Neuron (in vitro differentiated cells): ENCODE measurements around the gene INHBA.

Experiments used
- H2AFZ ChIP-seq: one replicate; pipeline ENCODE4 v1.6.1; 2013; ENCODE audit warnings: low read depth, mild to moderate bottlenecking, inconsistent platforms, low read length, moderate library complexity
- H3K27me3 ChIP-seq: one replicate; pipeline ENCODE4 v1.6.1; 2013; ENCODE audit warnings: low read length; ENCODE audit not compliant: insufficient read depth
- H3K36me3 ChIP-seq: one replicate; pipeline ENCODE4 v1.6.1; 2013; ENCODE audit warnings: low read length; ENCODE audit not compliant: insufficient read depth
- H3K4me1 ChIP-seq: one replicate; pipeline ENCODE4 v1.6.1; 2013; ENCODE audit warnings: low read length; ENCODE audit not compliant: insufficient read depth
- H3K4me3 ChIP-seq: 2 replicates; pipeline ENCODE4 v1.5.1; 2013; ENCODE audit warnings: mild to moderate bottlenecking, low read length, moderate library complexity
- H3K9me3 ChIP-seq: one replicate; pipeline ENCODE4 v1.6.1; 2013; ENCODE audit warnings: low read length

Gene INHBA

GRCh38 chr7:41691286-41692190 is 11.4 kb downstream of the INHBA start:
- H2AFZ ChIP-seq, result no peak overlapping the region
- H3K27me3 ChIP-seq, result no peaks in the 10 kb centered on the region
- no peak overlapping the region for H3K4me3 ChIP-seq
- H3K36me3 ChIP-seq, result peaks cover 8% of the 10 kb centered on the region
- H3K9me3 ChIP-seq, result no peaks in the 10 kb centered on the region
- no peaks in the 10 kb centered on the region for H3K4me1 ChIP-seq

GRCh38 chr7:41689815-41690214 is 13.1 kb downstream of the INHBA start:
- Histone ChIP-seq H3K4me1 (no peaks in the 10 kb centered on the region), H3K9me3 (no peaks in the 10 kb centered on the region), H2AFZ (no peak overlapping the region), H3K27me3 (no peaks in the 10 kb centered on the region), H3K36me3 (peaks cover 8% of the 10 kb centered on the region), H3K4me3 (no peak overlapping the region)

GRCh38 chr7:41688906-41689305 is 14.0 kb downstream of the INHBA start:
- Histone ChIP-seq H3K36me3 (peaks cover 8% of the 10 kb centered on the region), H3K9me3 (no peaks in the 10 kb centered on the region), H2AFZ (no peak overlapping the region), H3K4me3 (no peak overlapping the region), H3K4me1 (no peaks in the 10 kb centered on the region), H3K27me3 (no peaks in the 10 kb centered on the region)

GRCh38 chr7:41688012-41688625 is 14.8 kb downstream of the INHBA start:
- no peaks in the 10 kb centered on the region for H3K4me1 ChIP-seq
- H3K36me3 ChIP-seq, result peaks cover 8% of the 10 kb centered on the region
- H3K9me3 ChIP-seq, result no peaks in the 10 kb centered on the region
- no peak overlapping the region for H3K4me3 ChIP-seq
- H3K27me3 ChIP-seq, result no peaks in the 10 kb centered on the region
- H2AFZ ChIP-seq, result no peak overlapping the region

GRCh38 chr7:41685684-41686083 is 17.2 kb downstream of the INHBA start:
- peaks cover 2% of the 10 kb centered on the region for H3K4me1 ChIP-seq

GRCh38 chr7:41682422-41682821 is 20.5 kb downstream of the INHBA start:
- no peak overlapping the region for H3K4me3 ChIP-seq
- no peaks in the 10 kb centered on the region for H3K9me3 ChIP-seq
- no peaks in the 10 kb centered on the region for H3K36me3 ChIP-seq
- no peaks in the 10 kb centered on the region for H3K27me3 ChIP-seq
- peaks cover 2% of the 10 kb centered on the region for H3K4me1 ChIP-seq
- no peak overlapping the region for H2AFZ ChIP-seq

More at GRCh38 chr7:41685684-41686083, 17.2 kb downstream of the INHBA start:
- H3K27me3 ChIP-seq, result no peaks in the 10 kb centered on the region
- peaks cover 8% of the 10 kb centered on the region for H3K36me3 ChIP-seq
- no peak overlapping the region for H2AFZ ChIP-seq
- no peak overlapping the region for H3K4me3 ChIP-seq
- H3K9me3 ChIP-seq, result no peaks in the 10 kb centered on the region

GRCh38 chr7:41679566-41679965 is 23.3 kb downstream of the INHBA start:
- H3K36me3 ChIP-seq, result no peaks in the 10 kb centered on the region
- H3K27me3 ChIP-seq, result no peaks in the 10 kb centered on the region
- peaks cover 4% of the 10 kb centered on the region for H3K4me1 ChIP-seq
- H3K4me3 ChIP-seq, result no peak overlapping the region
- no peak overlapping the region for H2AFZ ChIP-seq
- no peaks in the 10 kb centered on the region for H3K9me3 ChIP-seq

GRCh38 chr7:41674505-41675023 is 28.3 kb downstream of the INHBA start:
- no peaks in the 10 kb centered on the region for H3K36me3 ChIP-seq
- no peak overlapping the region for H3K4me3 ChIP-seq
- peaks cover 2% of the 10 kb centered on the region for H3K4me1 ChIP-seq
- no peaks in the 10 kb centered on the region for H3K9me3 ChIP-seq
- H3K27me3 ChIP-seq, result no peaks in the 10 kb centered on the region
- H2AFZ ChIP-seq, result no peak overlapping the region

- Histone ChIP-seq H3K4me3 (no peak overlapping the region), H3K9me3 (no peaks in the 10 kb centered on the region), H3K36me3 (no peaks in the 10 kb centered on the region), H2AFZ (no peak overlapping the region), H3K4me1 (no peaks in the 10 kb centered on the region), H3K27me3 (no peaks in the 10 kb centered on the region)
Measured at GRCh38 chr7:41661596-41661995, 41.3 kb downstream of the INHBA start.

GRCh38 chr7:41659539-41659938 is 43.4 kb downstream of the INHBA start:
- Histone ChIP-seq H3K4me1 (no peaks in the 10 kb centered on the region), H3K36me3 (no peaks in the 10 kb centered on the region), H3K27me3 (no peaks in the 10 kb centered on the region), H2AFZ (no peak overlapping the region), H3K4me3 (no peak overlapping the region), H3K9me3 (no peaks in the 10 kb centered on the region)

- no peak overlapping the region for H2AFZ ChIP-seq
Measured at GRCh38 chr7:41656366-41656765, 46.5 kb downstream of the INHBA start.

GRCh38 chr7:41655426-41655825 is 47.5 kb downstream of the INHBA start:
- Histone ChIP-seq H2AFZ (no peak overlapping the region), H3K9me3 (no peaks in the 10 kb centered on the region), H3K36me3 (no peaks in the 10 kb centered on the region), H3K4me1 (no peaks in the 10 kb centered on the region), H3K4me3 (no peak overlapping the region), H3K27me3 (no peaks in the 10 kb centered on the region)

More at GRCh38 chr7:41656366-41656765, 46.5 kb downstream of the INHBA start:
- Histone ChIP-seq H3K9me3 (no peaks in the 10 kb centered on the region), H3K27me3 (no peaks in the 10 kb centered on the region), H3K4me1 (no peaks in the 10 kb centered on the region), H3K36me3 (no peaks in the 10 kb centered on the region), H3K4me3 (no peak overlapping the region)

GRCh38 chr7:41652267-41652666 is 50.6 kb downstream of the INHBA start:
- Histone ChIP-seq H3K4me1 (no peaks in the 10 kb centered on the region), H3K4me3 (no peak overlapping the region), H3K27me3 (no peaks in the 10 kb centered on the region)

More at GRCh38 chr7:41652267-41652666, 50.6 kb downstream of the INHBA start:
- Histone ChIP-seq H2AFZ (no peak overlapping the region), H3K36me3 (no peaks in the 10 kb centered on the region), H3K9me3 (no peaks in the 10 kb centered on the region)
